ENCODE measurements around the gene CREB1.

CREB1 gene

GRCh38 chr2:207504513-207505170 lies 25.1 kb upstream of the CREB1 start:
- peak; percentile 78 for DNase-seq (ENCODE audit: low read depth)

DNA sequence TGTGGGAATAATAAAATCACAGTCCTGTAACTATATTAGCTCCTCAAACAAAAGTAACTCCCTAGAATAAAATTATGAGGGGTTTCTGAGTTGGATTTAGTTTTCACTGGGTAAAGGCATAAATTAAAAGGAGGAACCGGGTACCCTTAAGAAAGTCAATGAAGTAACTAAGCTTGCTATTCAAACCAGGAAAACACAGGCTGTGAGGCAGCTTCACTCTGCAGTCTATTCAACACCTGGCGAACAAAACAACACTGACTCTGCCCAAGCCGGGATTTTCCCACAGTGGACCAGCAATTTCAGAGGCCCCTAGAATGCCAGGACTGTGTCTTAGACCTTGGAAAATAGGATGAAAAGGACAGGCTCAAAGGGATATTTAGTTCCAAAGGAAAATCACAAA lies 24.6 kb upstream of the CREB1 start:
- DNase-seq (ENCODE audit: low read depth), result no peak

DNA sequence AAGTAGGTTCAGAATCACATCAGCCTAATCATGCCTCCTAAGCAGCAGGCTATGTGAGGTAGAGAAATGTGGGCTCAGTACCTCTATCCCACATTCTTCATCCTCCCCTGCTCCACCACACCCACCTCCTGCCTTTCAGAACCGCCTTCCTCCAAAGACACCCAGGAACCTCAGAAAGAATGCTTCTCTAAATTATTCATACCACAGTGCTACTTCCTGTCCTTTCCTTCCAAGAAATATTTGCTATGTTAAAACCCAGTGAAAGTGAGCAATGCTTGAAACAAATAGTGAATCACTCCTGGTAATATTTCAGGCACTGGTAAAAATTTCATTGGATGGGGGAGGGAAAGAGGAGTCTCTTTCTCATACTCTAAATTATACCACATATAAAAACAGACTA lies 24.0 kb upstream of the CREB1 start:
- DNase-seq (ENCODE audit: low read depth), result peak; percentile 92

DNA sequence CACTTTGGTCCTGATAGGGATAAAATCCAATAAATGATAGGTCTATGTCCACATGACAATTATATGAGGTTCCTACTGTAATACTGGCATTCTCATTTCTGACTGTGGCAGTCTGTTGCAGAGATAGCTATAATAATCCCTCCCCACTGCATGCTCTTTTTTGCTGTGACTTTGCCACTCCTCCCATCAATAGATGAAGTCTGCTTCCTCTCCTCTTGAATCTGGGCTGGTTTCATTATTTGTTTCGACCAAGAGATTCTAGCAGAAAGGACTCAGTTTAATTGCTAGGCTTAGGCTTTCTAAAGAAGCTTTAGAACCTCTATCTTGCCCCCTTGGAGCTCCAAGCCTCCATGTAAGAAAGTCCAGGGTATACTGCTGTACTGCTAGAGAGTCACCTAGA lies 23.3 kb upstream of the CREB1 start:
- no peak for DNase-seq (ENCODE audit: low read depth)

DNA sequence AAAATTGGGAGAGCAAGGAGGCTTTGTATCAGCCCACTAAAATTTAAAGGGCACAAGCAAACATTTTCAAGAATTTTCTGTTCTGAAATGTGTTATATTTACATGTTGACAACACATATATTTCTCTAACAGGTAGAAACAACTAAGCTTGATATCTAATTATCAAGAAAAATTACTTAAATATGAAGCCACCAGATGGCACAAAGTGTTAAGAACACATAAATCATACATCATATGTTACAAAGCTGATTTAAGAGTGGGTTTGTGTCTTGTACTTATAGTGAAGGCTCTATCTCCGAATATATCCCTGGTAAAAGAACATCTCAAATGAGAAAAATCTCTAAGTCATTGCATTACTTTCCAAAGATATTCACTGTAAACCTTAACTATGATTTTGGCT lies 19.6 kb upstream of the CREB1 start:
- no peak for DNase-seq (ENCODE audit: low read depth)

GRCh38 chr2:207511851-207512250 lies 17.9 kb upstream of the CREB1 start:
- peak; percentile 42 for DNase-seq (ENCODE audit: low read depth)

DNA sequence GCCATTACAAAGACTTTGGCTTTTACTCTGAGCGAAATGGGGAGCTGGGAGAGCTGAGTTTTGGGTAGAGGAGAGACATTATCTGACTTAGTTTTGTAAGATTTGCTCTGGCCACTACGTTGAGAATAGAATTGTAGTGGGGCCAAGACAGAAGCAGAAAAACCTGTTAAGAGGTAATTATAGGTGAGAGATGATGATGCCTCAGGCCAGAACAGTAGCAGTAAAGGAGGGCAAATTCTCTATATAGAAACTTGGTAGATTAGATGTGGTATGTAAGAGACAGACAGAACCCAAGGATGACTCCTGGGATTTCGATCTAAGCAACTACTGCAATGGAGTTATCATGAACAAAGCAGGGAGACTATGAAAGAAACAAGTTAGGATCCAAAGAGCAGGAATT lies 17.4 kb upstream of the CREB1 start:
- DNase-seq (ENCODE audit: low read depth), result no peak

DNA sequence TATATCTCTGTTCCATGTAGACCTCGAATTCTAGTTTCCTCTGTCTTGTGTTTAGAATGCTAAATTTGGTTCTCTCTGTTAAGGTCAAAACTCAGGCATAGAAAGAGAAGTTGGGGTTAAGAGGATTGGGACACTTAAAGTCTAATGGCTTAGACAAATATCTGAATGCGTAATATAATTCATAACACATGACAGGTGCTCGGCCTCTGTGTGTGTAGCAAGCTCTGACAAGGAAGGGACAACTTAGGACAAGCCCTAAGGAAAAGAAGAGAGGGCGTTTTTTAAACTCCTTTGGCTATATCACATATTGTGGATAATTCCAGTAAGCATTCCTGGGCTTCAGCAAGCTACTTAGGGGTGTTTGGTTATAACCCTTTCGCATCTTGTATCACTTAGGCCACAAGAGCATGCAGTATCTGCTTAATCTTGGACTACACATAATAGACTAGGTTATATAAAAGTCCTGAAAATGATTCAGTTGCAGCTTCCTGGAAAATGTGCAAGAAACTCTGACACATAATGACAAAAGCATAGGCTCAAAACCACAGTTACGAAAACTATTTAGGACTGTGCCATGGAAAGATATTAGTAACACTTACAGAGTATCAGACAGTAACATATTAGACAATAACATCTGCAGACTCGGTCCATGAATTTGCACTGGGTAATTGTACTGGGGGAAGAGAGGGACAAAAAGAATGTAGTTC lies 16.1 kb upstream of the CREB1 start:
- peak; percentile 99 for DNase-seq (ENCODE audit: low read depth)

GRCh38 chr2:207514451-207514850 lies 15.3 kb upstream of the CREB1 start:
- peak; percentile 55 for DNase-seq (ENCODE audit: low read depth)

GRCh38 chr2:207515671-207516070 lies 14.1 kb upstream of the CREB1 start:
- no peak for DNase-seq (ENCODE audit: low read depth)

DNA sequence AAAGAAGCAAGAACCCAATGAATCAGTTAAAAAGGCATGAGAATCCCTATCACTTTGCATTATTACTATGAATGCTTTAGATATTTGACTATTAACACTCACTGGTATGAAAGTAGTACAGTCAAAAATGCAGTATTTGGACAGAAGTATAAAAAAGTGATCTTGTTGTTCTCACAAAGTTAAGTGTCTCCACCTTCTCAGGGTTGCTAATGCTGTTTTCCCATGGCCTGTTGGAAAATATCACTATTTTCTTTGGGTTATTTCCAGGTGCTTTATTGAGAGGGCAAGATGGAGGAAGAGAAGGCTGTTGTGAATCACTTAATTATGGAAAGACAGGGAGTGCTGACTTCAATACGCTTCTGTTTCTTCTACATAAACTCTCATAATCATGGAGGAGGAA lies 13.6 kb upstream of the CREB1 start:
- peak; percentile 84 for DNase-seq (ENCODE audit: low read depth)

GRCh38 chr2:207523005-207523404 lies 6.8 kb upstream of the CREB1 start:
- DNase-seq (ENCODE audit: low read depth), result no peak

DNA sequence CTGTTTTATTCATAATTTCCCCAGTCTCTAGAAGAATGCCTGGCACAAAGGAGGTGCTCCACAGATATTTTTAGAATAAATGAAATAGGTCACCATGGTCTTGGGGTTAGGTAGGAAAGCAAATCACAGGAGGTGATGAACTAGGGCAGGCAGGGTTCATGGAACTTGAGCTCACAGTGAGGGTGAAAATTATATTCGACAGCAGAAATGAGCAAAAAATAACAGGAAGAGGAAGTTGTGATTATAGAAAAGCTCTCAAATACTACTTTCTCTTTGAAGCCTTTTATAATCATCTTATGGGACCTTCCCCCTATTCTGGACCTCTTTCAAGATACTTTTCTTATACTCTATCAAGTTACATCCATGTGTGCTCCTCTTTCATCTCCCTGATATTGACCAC lies 4.5 kb upstream of the CREB1 start:
- DNase-seq (ENCODE audit: low read depth), result no peak

- peak; percentile 63 for DNase-seq (ENCODE audit: low read depth)
Measured at GRCh38 chr2:207528980-207529329, 807 bp upstream of the CREB1 start.

DNA sequence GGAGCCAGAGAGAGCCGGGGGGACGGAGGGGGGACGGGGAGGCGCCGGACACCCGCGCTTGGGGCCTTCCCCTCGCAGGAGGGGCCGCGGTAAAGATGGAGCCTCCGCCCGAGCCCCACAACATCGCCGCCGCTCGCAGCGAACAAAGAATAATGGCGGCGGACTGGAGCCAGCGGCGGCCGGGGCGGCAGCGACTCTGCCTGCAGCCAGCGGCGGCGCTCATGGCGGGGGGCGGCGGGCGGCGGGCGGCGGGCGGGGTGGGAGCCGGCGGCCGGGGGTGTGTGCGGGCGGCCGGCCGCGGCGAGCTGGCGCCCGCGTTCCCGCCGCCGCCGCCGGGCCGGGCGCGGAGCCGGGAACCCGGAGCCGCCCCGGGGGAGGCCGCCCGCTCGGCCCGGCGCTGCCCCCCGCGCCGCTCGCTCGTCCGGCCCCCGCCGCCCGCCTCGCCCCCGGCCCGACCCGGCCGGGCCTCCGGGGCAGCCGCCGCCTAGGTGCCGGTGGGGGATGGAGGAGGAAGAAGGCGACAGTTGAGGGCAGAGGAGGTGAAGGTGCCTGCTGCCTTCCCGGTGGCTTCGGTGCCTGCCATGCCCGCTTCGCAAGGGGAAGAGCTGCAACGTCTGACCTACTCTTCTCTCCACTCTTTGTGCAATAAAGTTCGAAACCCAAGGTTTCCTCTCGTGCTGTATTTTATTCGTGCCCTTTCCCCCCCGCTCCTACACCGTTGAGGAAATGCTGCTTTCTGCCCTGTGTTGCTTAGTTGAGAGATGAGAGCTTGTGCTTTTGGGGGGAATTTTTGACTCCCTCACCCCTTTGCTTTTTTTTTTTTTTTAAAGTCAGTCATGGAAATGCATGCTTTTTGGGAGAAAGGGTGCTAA lies 634 bp downstream of the CREB1 start:
- DNase-seq (ENCODE audit: low read depth), result peak; percentile 58

DNA sequence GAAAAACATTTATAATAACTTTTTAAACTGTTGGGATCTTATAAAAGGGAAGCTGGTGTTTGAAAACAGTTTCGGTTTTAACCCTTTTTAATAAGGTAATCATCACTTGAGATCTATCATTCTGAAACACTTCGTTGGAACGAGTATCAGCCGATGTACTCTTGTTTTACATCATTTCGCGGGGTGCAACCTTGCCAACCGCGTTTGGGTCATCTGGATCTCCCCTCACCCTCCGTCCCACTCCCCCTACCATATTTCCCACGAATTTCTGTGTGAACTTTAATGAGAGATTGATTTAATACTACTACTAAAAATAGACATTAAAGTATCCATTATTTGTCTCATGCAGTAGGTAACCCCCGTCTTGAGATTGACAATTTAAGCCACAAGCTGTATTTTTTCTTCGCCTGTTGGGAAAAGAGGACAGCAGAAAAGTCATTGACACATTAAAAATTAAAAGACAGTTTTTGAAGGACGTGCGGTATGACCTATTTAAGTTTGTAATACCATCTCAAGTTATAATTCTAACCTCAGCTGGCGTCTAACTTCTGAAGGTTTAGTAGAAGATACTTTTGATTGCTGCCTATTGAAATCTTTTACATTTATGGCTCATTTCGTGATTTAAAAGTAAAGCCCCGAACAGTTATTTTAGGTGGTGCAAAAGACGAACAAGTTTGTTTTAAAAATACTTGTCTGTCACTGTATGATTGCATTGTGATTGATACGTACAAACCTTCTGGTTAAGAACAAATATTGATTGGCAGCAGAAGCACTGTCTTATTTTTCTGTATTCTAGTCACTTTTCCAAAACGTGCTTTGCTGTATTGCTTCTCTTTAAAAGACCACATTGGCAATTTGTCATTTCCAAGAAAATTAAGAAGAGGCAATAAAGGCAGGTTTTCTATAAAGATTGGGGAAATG lies 1.5 kb downstream of the CREB1 start:
- DNase-seq (ENCODE audit: low read depth), result no peak

DNA sequence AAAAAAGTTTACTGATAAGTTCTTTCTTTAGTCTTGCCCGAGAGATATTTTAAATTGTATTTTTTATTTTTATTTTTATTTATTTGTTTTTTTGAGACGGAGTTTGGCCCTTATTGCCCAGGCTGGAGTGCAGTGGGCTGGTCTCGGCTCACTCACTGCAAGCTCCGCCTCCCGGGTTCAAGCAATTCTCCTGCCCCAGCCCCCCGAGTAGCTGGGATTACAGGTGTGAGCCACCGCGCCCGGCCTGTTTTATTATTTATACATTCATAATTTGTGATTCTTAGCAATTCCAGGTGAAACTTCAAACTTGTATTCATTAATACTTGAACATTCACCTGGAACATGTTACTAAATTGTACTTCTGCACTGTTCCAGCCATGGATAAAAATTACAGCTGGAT lies 2.9 kb downstream of the CREB1 start:
- DNase-seq (ENCODE audit: low read depth), result no peak

DNA sequence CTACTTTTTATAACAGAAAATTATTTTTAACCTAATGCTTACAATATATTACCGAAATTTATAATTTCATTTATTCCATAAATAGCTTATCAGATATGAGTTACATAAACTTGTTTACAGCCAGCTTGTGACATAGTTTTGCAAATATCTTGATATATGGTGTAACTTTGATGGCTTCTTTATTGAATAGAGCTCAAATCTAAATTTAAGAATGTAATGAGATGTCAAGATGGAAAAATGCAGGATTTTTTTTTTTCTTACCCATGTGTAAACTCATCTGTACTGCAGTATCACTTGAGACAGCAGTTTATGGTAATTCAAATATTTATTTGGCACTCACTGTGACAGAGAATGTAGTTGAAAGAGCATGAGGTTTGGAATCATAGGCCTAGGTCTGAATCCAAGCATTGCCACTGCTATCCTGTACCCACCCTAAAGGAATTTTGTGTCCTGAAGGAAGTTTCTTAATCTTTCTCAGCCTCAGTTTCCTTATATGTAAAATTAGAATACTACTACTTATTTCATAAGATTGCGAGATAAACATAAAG lies 3.8 kb downstream of the CREB1 start:
- no peak for DNase-seq (ENCODE audit: low read depth)

- no peak for DNase-seq (ENCODE audit: low read depth)
Measured at GRCh38 chr2:207534417-207534816, 4.7 kb downstream of the CREB1 start.

- no peak for DNase-seq (ENCODE audit: low read depth)
Measured at GRCh38 chr2:207539470-207539869, 9.7 kb downstream of the CREB1 start.

GRCh38 chr2:207540431-207540830 lies 10.7 kb downstream of the CREB1 start:
- DNase-seq (ENCODE audit: low read depth), result no peak

DNA sequence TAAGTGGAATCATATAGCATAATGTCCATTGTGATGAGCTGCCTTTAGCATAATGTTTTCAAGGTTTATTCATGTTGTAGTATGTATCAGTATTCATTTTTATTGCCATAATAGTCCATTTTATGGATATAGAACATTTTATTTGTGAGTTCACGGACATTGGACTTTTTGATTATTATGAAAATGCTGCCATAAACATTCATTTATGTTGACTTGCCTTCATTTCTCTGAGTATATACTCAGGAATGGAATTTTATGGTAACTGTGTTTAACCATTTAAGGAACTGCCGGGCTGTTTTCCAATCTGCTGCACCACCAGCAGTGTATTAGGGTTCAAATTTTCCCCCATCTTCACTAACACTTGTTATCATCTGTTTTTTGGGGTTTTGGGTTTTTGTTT lies 12.2 kb downstream of the CREB1 start:
- no peak for DNase-seq (ENCODE audit: low read depth)
